Lower lobe of right lung (tissue), 2 donors: ENCODE results near the gene KDM6A. TPM values are rescaled to one million over a fixed set of nuclear protein-coding genes. Genes with fewer than 3 reads are reported as not detected.

Source experiments
- ATAC-seq, 2 donors: fragments of 200-7000 bp; cut with Tn5 transposase; one replicate each; pipeline ENCODE4 v1.9.1; 2020 to 2022; ENCODE audit warnings: mild to moderate bottlenecking in 2 of 2, moderate library complexity in 2 of 2
- DNase-seq: peaks from one replicate; pipeline ENCODE4 v3.0.0-alpha.2; 2020
- H3K27ac ChIP-seq: fragments of 200-600 bp; one replicate; pipeline ENCODE4 v1.8.0; 2022
- H3K27me3 ChIP-seq: fragments of 200-600 bp; one replicate; pipeline ENCODE4 v1.8.0; 2022; ENCODE audit warnings: low read depth
- H3K36me3 ChIP-seq: fragments of 200-600 bp; one replicate; pipeline ENCODE4 v1.8.0; 2022; ENCODE audit warnings: mild to moderate bottlenecking
- H3K4me1 ChIP-seq: fragments of 200-600 bp; one replicate; pipeline ENCODE4 v1.8.0; 2022
- H3K4me3 ChIP-seq: fragments of 200-600 bp; one replicate; pipeline ENCODE4 v1.8.0; 2022; ENCODE audit warnings: mild to moderate bottlenecking
- H3K9me3 ChIP-seq: fragments of 200-600 bp; one replicate; pipeline ENCODE4 v1.8.0; 2022
- intact Hi-C: fragments of 100-400 bp; cut with DNase I; formaldehyde crosslinking; loops from one replicate; pipeline ENCODE4 v1.11.0; 2022
- total RNA-seq: library from RNA; stranded (reverse); fragmentation: NEBNext Ultra II Directional; extraction: Animal tissue kit (Norgen Biotek cat#: 25700); gene quantifications from one replicate; pipeline ENCODE4 v1.2.1, GENCODE V29; 2021
- TF ChIP-seq, protein P1 (sequence below): fragments of 200-600 bp; IDR thresholded peaks from one replicate; pipeline ENCODE4 v1.8.0; 2022; ENCODE audit warnings: antibody characterized with exemption, mild to moderate bottlenecking
- donor health status: DM: no; HTN: yes; CAD: no; lungs with severe emphysema.

KDM6A gene
- total RNA-seq, 1 donor from 2014 or later = 27.0 TPM

DNA sequence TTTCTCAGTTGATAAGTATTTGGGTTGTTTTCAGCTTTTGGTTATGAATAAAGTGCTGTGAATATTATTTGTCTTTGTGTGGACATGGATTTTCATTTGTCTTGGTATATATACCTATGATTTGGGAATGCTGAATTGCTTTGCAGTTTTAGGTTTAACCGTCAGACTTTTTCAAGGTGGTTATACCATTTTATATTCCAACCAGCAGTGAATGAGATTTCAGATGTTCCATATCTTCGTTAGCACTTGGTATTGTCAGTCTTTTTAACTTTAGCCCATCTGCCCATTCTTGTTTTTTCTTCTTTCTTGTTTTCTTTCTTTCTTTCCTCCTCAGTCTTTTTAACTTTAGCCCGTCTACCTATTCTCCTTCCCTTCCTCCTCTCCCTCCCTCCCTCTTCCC lies 106.0 kb downstream of the KDM6A start:
- TF ChIP-seq, protein P1, sequence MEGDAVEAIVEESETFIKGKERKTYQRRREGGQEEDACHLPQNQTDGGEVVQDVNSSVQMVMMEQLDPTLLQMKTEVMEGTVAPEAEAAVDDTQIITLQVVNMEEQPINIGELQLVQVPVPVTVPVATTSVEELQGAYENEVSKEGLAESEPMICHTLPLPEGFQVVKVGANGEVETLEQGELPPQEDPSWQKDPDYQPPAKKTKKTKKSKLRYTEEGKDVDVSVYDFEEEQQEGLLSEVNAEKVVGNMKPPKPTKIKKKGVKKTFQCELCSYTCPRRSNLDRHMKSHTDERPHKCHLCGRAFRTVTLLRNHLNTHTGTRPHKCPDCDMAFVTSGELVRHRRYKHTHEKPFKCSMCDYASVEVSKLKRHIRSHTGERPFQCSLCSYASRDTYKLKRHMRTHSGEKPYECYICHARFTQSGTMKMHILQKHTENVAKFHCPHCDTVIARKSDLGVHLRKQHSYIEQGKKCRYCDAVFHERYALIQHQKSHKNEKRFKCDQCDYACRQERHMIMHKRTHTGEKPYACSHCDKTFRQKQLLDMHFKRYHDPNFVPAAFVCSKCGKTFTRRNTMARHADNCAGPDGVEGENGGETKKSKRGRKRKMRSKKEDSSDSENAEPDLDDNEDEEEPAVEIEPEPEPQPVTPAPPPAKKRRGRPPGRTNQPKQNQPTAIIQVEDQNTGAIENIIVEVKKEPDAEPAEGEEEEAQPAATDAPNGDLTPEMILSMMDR = no peak
- H3K9me3 ChIP-seq = no peaks in the 10 kb centered on the region
- no peak overlapping the region for H3K4me3 ChIP-seq
- ATAC-seq (no peak), DNase-seq (no peak)
- no peaks in the 10 kb centered on the region for H3K4me1 ChIP-seq
- no peak overlapping the region for H3K27ac ChIP-seq
- intact Hi-C loops = no loop called here
- no peaks in the 10 kb centered on the region for H3K36me3 ChIP-seq
- no peaks in the 10 kb centered on the region for H3K27me3 ChIP-seq

DNA sequence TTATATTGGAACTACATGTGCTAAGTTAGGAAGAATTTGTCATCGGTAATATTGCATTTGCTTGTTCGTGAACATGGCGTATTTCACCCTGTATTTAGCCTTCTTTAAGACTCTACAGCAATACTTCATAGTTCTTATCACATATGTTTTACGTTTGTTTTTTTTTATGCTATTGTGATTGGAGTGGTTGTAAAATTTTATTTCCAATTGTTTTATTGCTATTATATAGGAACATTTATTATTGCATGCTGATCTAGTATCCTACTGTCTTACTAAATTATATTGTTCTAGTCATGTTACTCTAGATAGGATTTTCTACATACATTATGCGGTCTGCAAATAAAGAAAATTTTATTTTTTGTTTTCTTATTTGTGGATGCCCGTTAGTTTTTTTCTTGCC lies 107.4 kb downstream of the KDM6A start:
- Histone ChIP-seq H3K4me1 (no peaks in the 10 kb centered on the region), H3K36me3 (no peaks in the 10 kb centered on the region), H3K27ac (no peak overlapping the region), H3K4me3 (no peak overlapping the region), H3K27me3 (no peaks in the 10 kb centered on the region), H3K9me3 (no peaks in the 10 kb centered on the region)
- DNase-seq = no peak
- intact Hi-C loops = no loop called here
- TF ChIP-seq, protein P1 = no peak
- ATAC-seq = no peak

DNA sequence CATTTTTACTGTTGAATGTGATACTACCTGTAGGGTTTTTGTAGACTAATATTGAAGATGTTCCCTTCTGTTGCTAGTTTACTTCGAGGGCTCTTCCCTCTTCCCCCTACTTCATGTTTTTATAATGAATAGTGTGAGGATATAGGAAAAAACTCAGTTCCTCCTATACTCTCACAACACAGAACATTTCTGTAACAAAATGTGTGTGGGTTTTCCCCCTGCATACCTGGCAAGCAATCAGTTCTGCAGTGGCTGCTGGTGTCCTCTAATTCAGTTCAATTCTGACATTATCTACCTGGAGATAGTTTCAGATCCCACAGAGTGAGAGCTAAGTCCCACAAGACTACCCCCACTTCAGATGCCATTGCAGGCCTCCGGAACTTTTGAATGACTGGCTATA lies 107.9 kb downstream of the KDM6A start:
- Histone ChIP-seq H3K9me3 (no peaks in the 10 kb centered on the region), H3K27me3 (no peaks in the 10 kb centered on the region), H3K36me3 (no peaks in the 10 kb centered on the region), H3K27ac (no peak overlapping the region), H3K4me1 (no peaks in the 10 kb centered on the region), H3K4me3 (no peak overlapping the region)
- no peak for ATAC-seq
- TF ChIP-seq, protein P1 = no peak
- no peak for DNase-seq
- intact Hi-C loops = no loop called here

DNA sequence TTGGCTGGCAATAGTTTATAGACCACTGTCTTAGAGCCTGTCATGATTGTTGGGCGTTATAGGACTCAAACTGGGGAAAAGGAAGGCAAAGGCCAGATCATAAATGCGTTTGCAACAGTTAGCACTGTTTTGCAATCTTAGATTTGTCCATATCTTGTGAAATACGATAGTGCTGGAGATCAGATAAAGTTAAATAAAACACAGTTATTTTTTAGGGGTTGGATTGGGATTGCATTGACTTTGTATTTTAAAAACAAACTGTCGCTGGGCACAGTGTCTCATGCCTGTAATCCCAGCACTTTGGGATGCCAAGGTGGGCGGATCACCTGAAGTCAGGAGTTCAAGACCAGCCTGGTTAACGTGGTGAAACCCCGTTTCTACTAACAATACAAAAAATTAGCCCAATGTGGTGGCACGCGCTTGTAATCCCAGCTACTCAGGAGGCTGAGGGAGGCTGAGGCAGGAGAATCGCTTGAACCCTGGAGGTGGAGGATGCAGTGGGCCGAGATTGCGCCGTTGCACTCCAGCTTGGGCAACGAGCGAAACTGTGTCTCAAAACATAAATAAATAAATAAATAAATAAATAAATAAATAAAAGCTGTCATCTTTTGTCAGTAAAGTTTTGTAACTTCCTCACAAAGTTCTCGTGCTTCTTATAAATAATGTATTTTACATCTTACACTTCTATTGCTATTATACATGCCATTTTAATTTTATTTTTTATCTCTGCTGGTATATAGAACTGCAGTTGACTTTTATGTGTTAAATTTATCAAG lies 117.2 kb downstream of the KDM6A start:
- Histone ChIP-seq H3K27me3 (no peaks in the 10 kb centered on the region), H3K27ac (no peak overlapping the region), H3K36me3 (no peaks in the 10 kb centered on the region), H3K4me1 (no peaks in the 10 kb centered on the region), H3K9me3 (no peaks in the 10 kb centered on the region), H3K4me3 (no peak overlapping the region)
- intact Hi-C loops = no loop called here
- DNase-seq (no peak), ATAC-seq (peak in 1 of 2 donors; percentile 40)
- TF ChIP-seq, protein P1 = no peak

DNA sequence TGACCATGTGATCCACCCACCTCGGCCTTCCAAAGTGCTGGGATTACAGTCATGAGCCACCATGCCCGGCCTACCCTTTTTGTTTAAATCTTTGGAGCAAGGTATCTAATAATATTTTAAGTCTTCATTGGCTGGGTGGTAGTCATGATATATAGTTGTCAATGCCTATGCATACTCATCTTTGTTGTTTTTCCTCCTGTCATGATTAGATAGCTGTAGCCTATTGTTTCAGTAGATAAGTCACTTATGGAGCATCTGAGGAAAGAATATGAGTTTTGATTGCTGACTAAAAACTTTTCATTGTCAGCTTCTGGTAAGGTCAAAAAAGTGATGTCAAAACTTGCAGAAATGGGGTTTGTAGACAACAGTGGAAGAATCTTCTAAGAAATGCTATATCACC lies 119.8 kb downstream of the KDM6A start:
- intact Hi-C loops = no loop called here
- peaks cover 11% of the 10 kb centered on the region for H3K4me1 ChIP-seq
- ATAC-seq = no peak
- TF ChIP-seq, protein P1 = no peak
- H3K27me3 ChIP-seq = no peaks in the 10 kb centered on the region
- H3K36me3 ChIP-seq = no peaks in the 10 kb centered on the region
- no peaks in the 10 kb centered on the region for H3K9me3 ChIP-seq
- no peak overlapping the region for H3K27ac ChIP-seq
- no peak for DNase-seq
- no peak overlapping the region for H3K4me3 ChIP-seq
